Peyer's patch (tissue), 4 donors: ENCODE data around the gene SEMA5A.

Experiments used
- CTCF ChIP-seq, 6 experiments: fragments of 450-650 bp in 4 of 6; fragments of 200-600 bp in 2 of 6; sonication (generic) in 1 of 6; IDR thresholded peaks; one replicate each; pipeline ENCODE4 v1.5.1; 2017 to 2019; ENCODE audit warnings: antibody characterized with exemption in 6 of 6, mild to moderate bottlenecking in 3 of 6, moderate library complexity in 1 of 6
- POLR2A ChIP-seq, 2 donors: fragments of 450-650 bp; IDR thresholded peaks; one replicate each; pipeline ENCODE4 v1.5.1; 2017; ENCODE audit warnings: antibody characterized with exemption in 2 of 2, mild to moderate bottlenecking in 2 of 2, moderate library complexity in 2 of 2

GRCh38 chr5:9396285-9396770 is 149.5 kb downstream of the SEMA5A start:
- TF ChIP-seq CTCF (IDR thresholded peaks at IDR 0.05) (no peak), POLR2A (IDR thresholded peaks at IDR 0.05) (no peak)
